ENCODE results near the gene NOL11. TPM values are rescaled to one million over a fixed set of nuclear protein-coding genes. Genes with fewer than 3 reads are reported as not detected.
"Not testable (repeated sequence)": the region's sequence is repeated elsewhere in the genome, so short reads cannot be mapped to it uniquely, and the experiment has no call there.

NOL11 gene
- polyA plus RNA-seq, 1 of the 3 experiments (the other 2 are of a cell fraction) = 27.0 TPM

- no peak for TF ChIP-seq TEAD4 (IDR thresholded peaks at IDR 0.05; ENCODE audit: borderline replicate concordance, insufficient read depth)
- TF ChIP-seq NRF1 (IDR thresholded peaks at IDR 0.05; ENCODE audit: low read depth, low read length) = no peak
- TF ChIP-seq JUND (IDR thresholded peaks at IDR 0.05) = no peak
- no peak for TF ChIP-seq FOSL2 (IDR thresholded peaks at IDR 0.05; ENCODE audit: borderline replicate concordance, low read depth)
- no peak for TF ChIP-seq RFX5 (IDR thresholded peaks at IDR 0.05; ENCODE audit: low read length)
These were observed 36.3 kb downstream of the NOL11 start (continued) for GRCh38 chr17:67754001-67754400.

- WGBS (ENCODE audit: low lambda C conversion rate) = 96% methylated on average over 8 of the region's 8 CpGs
- H3K4me2 ChIP-seq; CTCF ChIA-PET; H2AFZ ChIP-seq (ENCODE audit: low read depth); H3F3A ChIP-seq (replicated peaks; ENCODE audit: insufficient read depth); H3K27ac ChIP-seq (ENCODE audit: low read depth in 2 of 2, low read length in 1 of 2); H3K4me1 ChIP-seq (ENCODE audit: control insufficient read depth in 1 of 2, insufficient read depth in 2 of 2, low read depth in 1 of 2, low read length in 1 of 2); H4K20me1 ChIP-seq (ENCODE audit: insufficient read depth); DNase-seq; H3K27me3 ChIP-seq (ENCODE audit: insufficient read depth); H3K9ac ChIP-seq; H3K4me3 ChIP-seq (ENCODE audit: low read depth in 2 of 2, low read length in 1 of 2); H3K79me2 ChIP-seq (ENCODE audit: insufficient read depth); H3K9me3 ChIP-seq; H3K9me2 ChIP-seq: not testable (repeated sequence)
- POLR2A ChIA-PET = interaction anchor here (0.6 kb wide), 1 partner anchor 11 kb away, joined by 3 read pairs; no protein-coding TSS in a partner anchor
- H3K36me3 ChIP-seq (replicated peaks in 1 of 2; ENCODE audit: control insufficient read depth in 1 of 2, insufficient read depth in 2 of 2, low read length in 1 of 2) = peaks cover 5 to 24% of the 10 kb centered on the region in 2 experiments
These were observed 37.0 kb downstream of the NOL11 start for GRCh38 chr17:67754686-67755085.

DNA sequence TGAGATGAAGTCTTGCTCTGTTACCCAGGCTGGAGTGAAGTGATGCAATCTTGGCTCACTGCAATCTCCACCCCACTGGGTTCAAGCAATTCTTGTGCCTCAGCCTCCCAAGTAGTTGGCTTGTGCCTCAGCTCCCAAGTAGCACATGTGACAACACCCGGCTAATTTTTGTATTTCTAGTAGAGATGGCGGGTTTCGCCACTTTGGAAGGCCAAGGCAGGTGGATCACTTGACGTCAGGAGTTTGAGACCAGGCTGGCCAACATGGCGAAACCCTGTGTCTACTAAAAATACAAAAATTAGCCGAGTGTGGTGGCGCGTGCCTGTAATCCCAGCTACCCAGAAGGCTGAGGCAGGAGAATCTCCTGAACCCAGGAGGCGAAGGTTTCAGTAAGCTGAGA lies 39.0 kb downstream of the NOL11 start:
- H3K9ac ChIP-seq; H3K4me1 ChIP-seq (ENCODE audit: control insufficient read depth in 1 of 2, insufficient read depth in 2 of 2, low read depth in 1 of 2, low read length in 1 of 2); H3K4me3 ChIP-seq (ENCODE audit: low read depth in 2 of 2, low read length in 1 of 2); POLR2A ChIA-PET; H3K4me2 ChIP-seq; H3K27ac ChIP-seq (ENCODE audit: low read depth in 2 of 2, low read length in 1 of 2); H2AFZ ChIP-seq (ENCODE audit: low read depth); H3K36me3 ChIP-seq (replicated peaks in 1 of 2; ENCODE audit: control insufficient read depth in 1 of 2, insufficient read depth in 2 of 2, low read length in 1 of 2); H3F3A ChIP-seq (replicated peaks; ENCODE audit: insufficient read depth); H3K79me2 ChIP-seq (ENCODE audit: insufficient read depth); CTCF ChIA-PET; H3K9me2 ChIP-seq; H3K9me3 ChIP-seq; DNase-seq; H4K20me1 ChIP-seq (ENCODE audit: insufficient read depth); H3K27me3 ChIP-seq (ENCODE audit: insufficient read depth): not testable (repeated sequence)
- 96% methylated on average over 9 of the region's 9 CpGs for WGBS (ENCODE audit: low lambda C conversion rate)

GRCh38 chr17:67759355-67760171 lies 41.8 kb downstream of the NOL11 start:
- no peaks in the 10 kb centered on the region for H3K79me2 ChIP-seq (ENCODE audit: insufficient read depth)
- 73% methylated on average over 9 of the region's 11 CpGs for WGBS (ENCODE audit: low lambda C conversion rate)
- H3K27me3 ChIP-seq (ENCODE audit: insufficient read depth) = no peaks in the 10 kb centered on the region
- H4K20me1 ChIP-seq (ENCODE audit: insufficient read depth) = no peaks in the 10 kb centered on the region
- H3F3A ChIP-seq (replicated peaks; ENCODE audit: insufficient read depth) = peaks cover 4% of the 10 kb centered on the region
- TF ChIP-seq EP300 (IDR thresholded peaks at IDR 0.05; ENCODE audit: borderline replicate concordance in 1 of 2, low read depth in 1 of 2, low read length in 1 of 2) = no peak
- no peak for TF ChIP-seq JUND (IDR thresholded peaks at IDR 0.05)
- TF ChIP-seq CHD2 (IDR thresholded peaks at IDR 0.05; ENCODE audit: low read length, partially characterized antibody) = no peak
- no peak for TF ChIP-seq NFIC (IDR thresholded peaks at IDR 0.05; ENCODE audit: borderline replicate concordance)
- TF ChIP-seq, protein P1, sequence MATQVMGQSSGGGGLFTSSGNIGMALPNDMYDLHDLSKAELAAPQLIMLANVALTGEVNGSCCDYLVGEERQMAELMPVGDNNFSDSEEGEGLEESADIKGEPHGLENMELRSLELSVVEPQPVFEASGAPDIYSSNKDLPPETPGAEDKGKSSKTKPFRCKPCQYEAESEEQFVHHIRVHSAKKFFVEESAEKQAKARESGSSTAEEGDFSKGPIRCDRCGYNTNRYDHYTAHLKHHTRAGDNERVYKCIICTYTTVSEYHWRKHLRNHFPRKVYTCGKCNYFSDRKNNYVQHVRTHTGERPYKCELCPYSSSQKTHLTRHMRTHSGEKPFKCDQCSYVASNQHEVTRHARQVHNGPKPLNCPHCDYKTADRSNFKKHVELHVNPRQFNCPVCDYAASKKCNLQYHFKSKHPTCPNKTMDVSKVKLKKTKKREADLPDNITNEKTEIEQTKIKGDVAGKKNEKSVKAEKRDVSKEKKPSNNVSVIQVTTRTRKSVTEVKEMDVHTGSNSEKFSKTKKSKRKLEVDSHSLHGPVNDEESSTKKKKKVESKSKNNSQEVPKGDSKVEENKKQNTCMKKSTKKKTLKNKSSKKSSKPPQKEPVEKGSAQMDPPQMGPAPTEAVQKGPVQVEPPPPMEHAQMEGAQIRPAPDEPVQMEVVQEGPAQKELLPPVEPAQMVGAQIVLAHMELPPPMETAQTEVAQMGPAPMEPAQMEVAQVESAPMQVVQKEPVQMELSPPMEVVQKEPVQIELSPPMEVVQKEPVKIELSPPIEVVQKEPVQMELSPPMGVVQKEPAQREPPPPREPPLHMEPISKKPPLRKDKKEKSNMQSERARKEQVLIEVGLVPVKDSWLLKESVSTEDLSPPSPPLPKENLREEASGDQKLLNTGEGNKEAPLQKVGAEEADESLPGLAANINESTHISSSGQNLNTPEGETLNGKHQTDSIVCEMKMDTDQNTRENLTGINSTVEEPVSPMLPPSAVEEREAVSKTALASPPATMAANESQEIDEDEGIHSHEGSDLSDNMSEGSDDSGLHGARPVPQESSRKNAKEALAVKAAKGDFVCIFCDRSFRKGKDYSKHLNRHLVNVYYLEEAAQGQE (IDR thresholded peaks at IDR 0.05; ENCODE audit: low read depth, low read length) = no peak
- no peak for TF ChIP-seq MAX (IDR thresholded peaks at IDR 0.05; ENCODE audit: low read depth)
- no peak for TF ChIP-seq TCF12 (IDR thresholded peaks at IDR 0.05)
- TF ChIP-seq SMC3 (IDR thresholded peaks at IDR 0.05; ENCODE audit: low read depth, low read length) = no peak
- TF ChIP-seq GATA2 (CRISPR knock-in tag; IDR thresholded peaks at IDR 0.05) = no peak
- TF ChIP-seq GABPA (IDR thresholded peaks at IDR 0.05; ENCODE audit: low read depth) = no peak
- TF ChIP-seq ELF1 (IDR thresholded peaks at IDR 0.05) = no peak
- no peak for TF ChIP-seq RFX5 (IDR thresholded peaks at IDR 0.05; ENCODE audit: low read length)
- no peak for TF ChIP-seq TAF1 (IDR thresholded peaks at IDR 0.05; ENCODE audit: borderline replicate concordance, low read depth, low read length)
- H3K4me1 ChIP-seq (ENCODE audit: control insufficient read depth in 1 of 2, insufficient read depth in 2 of 2, low read depth in 1 of 2, low read length in 1 of 2) = no peaks in the 10 kb centered on the region
- no peaks in the 10 kb centered on the region for H3K9me3 ChIP-seq
- CTCF ChIA-PET = interaction anchor here (0.6 to 1.0 kb wide), 2 partner anchors 24 to 380 kb away, joined by 3 read pairs; no protein-coding TSS in a partner anchor
- H3K4me3 ChIP-seq (ENCODE audit: low read depth in 2 of 2, low read length in 1 of 2) = no peak overlapping the region
- H3K9me2 ChIP-seq = no peaks in the 10 kb centered on the region
- H3K36me3 ChIP-seq (replicated peaks in 1 of 2; ENCODE audit: control insufficient read depth in 1 of 2, insufficient read depth in 2 of 2, low read length in 1 of 2) = peaks cover 0 to 7% of the 10 kb centered on the region in 2 experiments
- no peak overlapping the region for H3K27ac ChIP-seq (ENCODE audit: low read depth in 2 of 2, low read length in 1 of 2)
- no peak for DNase-seq
- H3K4me2 ChIP-seq = no peak overlapping the region
- POLR2A ChIA-PET = no interaction called here
- H2AFZ ChIP-seq (ENCODE audit: low read depth) = no peak overlapping the region
- no peak overlapping the region for H3K9ac ChIP-seq

Measured in SK-N-SH (cell line).